D721Med (cell line): ENCODE measurements around the gene FGGY.
"Not testable (repeated sequence)": the region's sequence is repeated elsewhere in the genome, so short reads cannot be mapped to it uniquely, and the experiment has no call there.

Experiments used
- DNase-seq: peaks from one replicate; pipeline ENCODE4 v3.0.0; 2011; ENCODE audit warnings: low spot score; ENCODE audit not compliant: insufficient read length
- FAIRE-seq: peaks from 2 replicates; lab custom pipeline; 2011; peaks lifted over from hg19 to GRCh38; lab: Jason Lieb, UNC
- CTCF ChIP-seq: IDR thresholded peaks from 2 replicates; pipeline ENCODE4 v1.5.1; 2012; ENCODE audit warnings: mild to moderate bottlenecking, control low read depth; ENCODE audit not compliant: insufficient read depth; ENCODE audit errors: missing control alignments

The FGGY gene

GRCh38 chr1:59601041-59601441 lies 304.1 kb downstream of the FGGY start:
- no peak for TF ChIP-seq CTCF
- DNase-seq (no peak), FAIRE-seq (no peak)

GRCh38 chr1:59601811-59602210 lies 304.9 kb downstream of the FGGY start:
- DNase-seq, result no peak
- no peak for FAIRE-seq
- TF ChIP-seq CTCF, result no peak

GRCh38 chr1:59604191-59604590 lies 307.3 kb downstream of the FGGY start:
- DNase-seq (no peak), FAIRE-seq (no peak)
- TF ChIP-seq CTCF, result no peak

GRCh38 chr1:59605184-59605583 lies 308.3 kb downstream of the FGGY start:
- FAIRE-seq, result no peak
- DNase-seq, result no peak
- TF ChIP-seq CTCF, result no peak

DNA sequence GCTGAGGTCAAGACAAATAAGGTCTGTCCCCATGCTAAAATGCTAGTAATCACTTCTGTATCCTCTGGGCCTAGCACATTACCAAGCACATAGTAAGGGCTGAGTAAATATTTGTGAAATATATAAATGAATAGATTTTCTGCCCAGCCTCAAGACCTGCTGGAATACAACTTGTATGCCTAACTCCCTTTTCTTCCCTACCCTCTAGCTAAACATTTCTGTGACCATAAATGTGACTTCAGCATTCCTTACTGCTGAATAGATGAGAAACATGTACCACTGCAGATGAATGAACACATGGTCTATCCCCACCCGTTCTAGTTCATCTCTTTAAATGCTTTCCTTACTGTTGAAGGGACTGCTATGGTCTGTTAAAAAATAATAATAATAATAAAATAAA lies 308.9 kb downstream of the FGGY start:
- no peak for FAIRE-seq
- DNase-seq, result no peak
- no peak for TF ChIP-seq CTCF

DNA sequence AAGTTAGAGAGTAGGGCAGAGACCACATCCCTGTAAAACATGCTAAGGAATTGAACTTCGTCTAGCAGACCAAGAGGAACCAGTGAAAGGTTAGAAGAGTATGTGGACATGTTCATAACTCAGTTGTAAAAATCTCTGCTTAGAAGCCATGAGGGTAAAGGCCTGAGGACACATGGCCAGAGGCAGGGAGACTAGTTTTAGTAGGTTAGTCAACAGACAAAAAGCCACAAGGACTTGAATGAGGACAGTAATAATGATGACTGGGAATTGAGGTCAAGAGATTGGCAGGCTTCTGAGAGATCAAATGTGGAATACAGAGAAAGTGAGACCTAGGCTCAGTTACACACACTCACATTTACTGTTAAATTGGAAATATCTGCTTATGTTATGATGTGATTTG lies 312.4 kb downstream of the FGGY start:
- FAIRE-seq, result no peak
- DNase-seq, result no peak
- TF ChIP-seq CTCF, result no peak

DNA sequence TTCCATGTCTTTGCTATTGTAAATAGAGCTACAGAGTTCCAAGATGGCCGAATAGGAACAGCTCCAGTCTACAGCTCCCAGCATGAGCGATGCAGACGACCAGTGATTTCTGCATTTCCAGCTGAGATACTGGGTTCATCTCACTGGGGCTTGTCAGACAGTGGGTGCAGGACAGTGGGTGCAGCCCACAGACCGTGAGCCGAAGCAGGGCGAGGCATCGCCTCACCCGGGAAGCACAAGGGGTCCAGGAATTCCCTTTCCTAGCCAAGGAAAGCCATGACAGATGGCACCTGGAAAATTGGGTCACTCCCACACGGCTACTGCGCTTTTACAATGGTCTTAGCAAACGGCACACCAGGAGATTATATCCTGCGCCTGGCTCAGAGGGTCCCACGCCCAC lies 313.6 kb downstream of the FGGY start:
- DNase-seq, FAIRE-seq: not testable (repeated sequence)

GRCh38 chr1:59617434-59617833 lies 320.5 kb downstream of the FGGY start:
- DNase-seq, result no peak
- TF ChIP-seq CTCF, result no peak
- no peak for FAIRE-seq
